GM18873 (cell line): ENCODE results near the gene NAXE.
A peak's percentile ranks its signal among the peaks of the same experiment; 100 is the strongest.
"Not testable (repeated sequence)": the region's sequence is repeated elsewhere in the genome, so short reads cannot be mapped to it uniquely, and the experiment has no call there.

ENCODE experiments used
- ATAC-seq: cut with Tn5 transposase; IDR thresholded peaks from one replicate; pipeline ENCODE4 v1.9.1; 2021; ENCODE audit warnings: mild to moderate bottlenecking, moderate library complexity, moderate number of reproducible peaks; ENCODE audit not compliant: unreplicated experiment, low FRiP score

The NAXE gene

DNA sequence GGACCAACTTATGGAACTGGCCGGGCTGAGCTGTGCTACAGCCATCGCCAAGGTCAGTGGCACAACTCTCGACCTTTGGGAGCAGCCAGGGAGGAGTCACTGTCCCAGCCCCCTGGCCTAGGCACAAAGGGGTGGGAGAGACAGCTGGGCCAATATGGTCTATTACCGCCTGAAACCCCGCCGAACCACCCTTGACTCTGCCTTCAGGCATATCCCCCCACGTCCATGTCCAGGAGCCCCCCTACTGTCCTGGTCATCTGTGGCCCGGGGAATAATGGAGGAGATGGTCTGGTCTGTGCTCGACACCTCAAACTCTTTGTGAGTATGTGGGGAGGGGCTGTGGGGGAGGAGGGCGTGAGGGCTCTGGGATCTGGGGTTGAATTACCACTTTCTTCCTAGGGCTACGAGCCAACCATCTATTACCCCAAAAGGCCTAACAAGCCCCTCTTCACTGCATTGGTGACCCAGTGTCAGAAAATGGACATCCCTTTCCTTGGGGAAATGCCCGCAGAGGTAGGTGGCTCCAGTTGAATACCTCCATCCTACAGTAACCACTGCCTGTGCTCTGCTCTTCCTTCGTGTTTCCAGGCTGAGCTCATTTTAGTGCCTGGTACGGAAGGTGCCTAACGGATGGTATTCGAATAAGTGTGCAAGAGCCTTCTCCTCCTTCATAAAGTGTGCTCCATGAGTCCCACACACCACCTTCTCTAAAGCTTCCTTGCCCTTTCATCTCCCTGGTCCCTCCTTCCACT lies 758 bp downstream of the NAXE start:
- no peak for ATAC-seq

DNA sequence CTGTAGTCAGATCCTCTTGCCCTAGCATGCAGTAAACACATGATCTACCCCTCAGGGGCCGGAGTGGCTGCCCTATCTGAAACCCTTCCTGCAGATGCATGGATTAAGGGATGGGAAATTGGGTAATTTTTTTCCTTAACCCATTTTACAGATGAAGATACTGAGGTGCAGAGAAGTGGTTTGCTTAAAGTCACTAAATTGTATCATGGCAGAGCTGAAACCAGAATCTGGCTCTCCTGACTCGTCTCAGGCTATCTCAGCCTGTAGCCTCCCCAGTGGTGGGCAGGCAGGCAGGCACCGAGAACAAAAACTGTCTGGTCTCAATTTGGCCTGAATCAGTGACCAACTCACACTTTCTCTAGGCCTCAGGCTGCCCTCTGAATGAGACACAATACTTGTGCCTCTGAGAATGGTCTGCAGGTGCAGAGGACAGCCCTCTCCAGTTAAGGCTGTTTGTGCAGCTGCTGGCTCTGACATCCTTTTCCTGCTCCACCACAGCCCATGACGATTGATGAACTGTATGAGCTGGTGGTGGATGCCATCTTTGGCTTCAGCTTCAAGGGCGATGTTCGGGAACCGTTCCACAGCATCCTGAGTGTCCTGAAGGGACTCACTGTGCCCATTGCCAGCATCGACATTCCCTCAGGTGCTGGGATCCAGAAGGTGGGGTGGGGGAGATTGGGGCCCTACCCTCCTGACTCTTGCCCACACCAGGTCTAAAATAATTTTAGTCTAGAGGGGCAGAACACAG lies 1.5 kb downstream of the NAXE start:
- no peak for ATAC-seq

- ATAC-seq, result no peak
Measured at GRCh38 chr1:156593661-156593989, 2.0 kb downstream of the NAXE start.

DNA sequence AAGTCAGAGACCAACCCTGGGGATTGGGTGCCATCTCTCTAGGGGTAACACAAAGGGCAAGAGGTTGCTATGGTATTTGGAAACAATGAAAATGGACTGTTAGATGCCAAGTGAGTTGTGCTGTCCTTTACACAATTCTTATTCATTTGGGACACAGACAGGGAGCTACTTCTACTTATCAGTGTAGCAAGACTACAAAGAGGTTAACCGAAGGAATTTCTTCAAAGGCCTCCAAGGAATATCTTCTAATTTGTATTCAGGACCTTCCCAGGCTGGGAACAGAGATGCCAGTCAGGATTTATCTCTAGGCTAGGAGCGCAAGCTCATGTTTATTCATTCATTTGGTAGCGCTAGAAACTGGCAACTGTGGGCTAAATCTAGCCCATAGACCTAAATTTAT lies 2.6 kb downstream of the NAXE start:
- ATAC-seq, result no peak

- ATAC-seq, result no peak
Measured at GRCh38 chr1:156595016-156595415, 3.4 kb downstream of the NAXE start.

- ATAC-seq, result no peak
Measured at GRCh38 chr1:156596426-156596825, 4.8 kb downstream of the NAXE start.

DNA sequence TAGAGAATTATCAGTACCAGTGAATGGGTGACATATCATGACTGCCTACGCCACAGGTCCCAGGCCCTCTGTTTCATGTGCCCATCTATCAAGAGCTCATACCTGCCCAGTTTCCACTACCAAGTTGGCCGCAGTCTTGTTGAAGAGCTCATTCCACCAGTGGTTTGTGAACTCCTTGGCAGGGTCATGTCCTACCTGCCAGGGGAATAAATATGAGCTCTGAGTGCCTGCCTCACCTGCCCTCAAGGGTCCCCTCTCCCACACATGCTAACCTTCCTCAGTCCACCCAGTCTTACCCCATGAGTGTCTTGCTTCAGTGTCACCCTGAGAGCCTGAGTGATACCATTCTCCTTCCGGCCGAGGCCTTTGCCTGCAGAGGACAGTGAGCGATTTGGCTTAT lies 6.5 kb downstream of the NAXE start:
- no peak for ATAC-seq

- no peak for ATAC-seq
Measured at GRCh38 chr1:156598731-156599432, 7.3 kb downstream of the NAXE start.

DNA sequence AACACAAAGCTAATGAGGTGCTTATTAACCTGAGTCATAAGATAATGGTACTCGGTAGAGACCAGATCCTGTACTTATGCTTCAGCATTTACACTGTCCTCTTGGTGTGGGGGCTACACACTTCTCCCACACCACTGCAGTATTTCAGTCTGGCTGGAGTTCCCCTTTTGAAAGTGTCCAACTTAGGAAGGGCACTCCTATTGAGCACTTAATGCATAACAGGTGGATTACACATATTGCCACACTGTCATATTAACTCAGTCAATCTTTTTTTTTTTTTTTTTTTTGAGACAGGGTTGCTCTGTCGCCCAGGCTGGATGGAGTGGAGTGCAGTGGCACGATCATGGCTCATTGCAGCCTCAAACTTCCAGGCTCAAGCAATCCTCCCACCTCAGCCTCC lies 8.2 kb downstream of the NAXE start:
- ATAC-seq, result no peak

GRCh38 chr1:156600733-156601121 lies 9.2 kb downstream of the NAXE start:
- no peak for ATAC-seq

DNA sequence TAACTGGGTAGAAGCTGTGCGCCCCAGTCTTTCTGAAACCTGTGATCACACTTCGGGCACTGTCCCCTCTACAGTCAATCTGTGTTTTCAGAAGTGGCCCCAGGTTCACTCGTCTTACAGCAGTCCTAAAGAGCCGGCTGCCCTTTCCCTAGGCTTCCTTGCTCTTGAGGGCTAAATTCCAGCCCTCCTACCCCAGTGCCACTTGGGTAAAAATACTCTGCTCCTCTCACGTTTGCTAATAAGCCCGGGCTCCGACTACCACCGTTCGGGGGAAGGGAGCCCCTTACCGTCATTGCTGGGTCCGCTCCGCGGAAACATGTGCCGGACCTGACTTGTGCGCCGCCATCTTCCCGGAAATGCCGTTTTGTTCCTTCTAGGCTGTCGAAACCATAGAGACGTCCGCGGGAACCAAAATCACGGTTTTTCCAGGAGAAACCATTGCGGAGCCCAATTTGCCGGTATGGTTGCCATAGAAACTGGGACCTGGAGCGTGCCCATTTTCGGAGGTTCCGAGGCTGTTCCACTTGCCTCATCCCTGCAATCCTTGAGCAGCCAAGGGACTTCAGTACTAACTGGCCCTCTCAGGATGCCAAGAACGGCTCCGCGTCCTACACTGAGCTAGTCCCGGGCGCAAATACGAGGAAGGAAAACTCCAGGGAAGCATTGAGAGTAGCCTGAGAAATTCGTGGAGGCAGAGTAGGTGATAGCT lies 9.7 kb downstream of the NAXE start, which contains the start of gene GPATCH4:
Gene GPATCH4 (minus strand): TSS at position 358 of the 709 bp plus-strand sequence.
- no peak for ATAC-seq

DNA sequence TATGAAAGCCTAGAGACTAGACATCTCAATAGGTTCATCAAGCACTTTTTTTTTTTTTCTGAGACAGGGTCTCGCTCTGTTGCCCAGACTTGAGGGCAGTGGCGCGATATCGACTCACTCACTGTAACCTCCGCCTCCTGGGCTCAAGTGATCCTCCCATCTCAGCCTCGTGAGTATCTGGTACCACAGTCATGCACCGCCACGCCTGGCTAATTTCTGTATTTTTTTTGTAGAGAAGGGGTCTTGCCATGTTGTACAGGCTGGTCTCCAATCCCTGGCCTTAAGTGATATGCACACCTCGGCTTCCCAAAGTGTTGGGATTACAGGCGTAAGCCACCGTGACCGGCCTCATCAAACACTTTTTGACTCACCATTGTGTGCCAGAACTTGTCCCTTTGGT lies 10.3 kb downstream of the NAXE start:
- ATAC-seq, result no peak

- no peak for ATAC-seq
Measured at GRCh38 chr1:156602557-156602993, 11.0 kb downstream of the NAXE start.

DNA sequence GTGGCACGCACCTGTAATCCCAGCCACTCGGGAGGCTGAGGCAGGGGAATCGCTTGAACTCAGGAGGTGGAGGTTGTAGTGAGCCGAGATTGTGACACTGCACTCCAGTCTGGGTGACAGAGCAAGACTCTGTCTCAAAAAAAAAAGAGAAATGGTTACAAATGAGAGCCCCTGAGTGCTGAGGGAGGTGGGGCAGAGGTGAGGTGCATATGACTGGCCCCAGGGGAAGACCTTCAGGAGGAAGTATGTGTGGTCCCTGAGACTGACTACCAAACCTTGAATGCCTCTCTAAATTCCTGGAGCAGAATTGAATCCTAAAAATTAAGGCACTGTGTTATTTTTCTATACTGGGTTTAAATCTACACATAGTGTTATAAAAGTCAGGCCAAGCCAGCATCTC lies 15.8 kb downstream of the NAXE start:
- ATAC-seq, result not testable (repeated sequence)

DNA sequence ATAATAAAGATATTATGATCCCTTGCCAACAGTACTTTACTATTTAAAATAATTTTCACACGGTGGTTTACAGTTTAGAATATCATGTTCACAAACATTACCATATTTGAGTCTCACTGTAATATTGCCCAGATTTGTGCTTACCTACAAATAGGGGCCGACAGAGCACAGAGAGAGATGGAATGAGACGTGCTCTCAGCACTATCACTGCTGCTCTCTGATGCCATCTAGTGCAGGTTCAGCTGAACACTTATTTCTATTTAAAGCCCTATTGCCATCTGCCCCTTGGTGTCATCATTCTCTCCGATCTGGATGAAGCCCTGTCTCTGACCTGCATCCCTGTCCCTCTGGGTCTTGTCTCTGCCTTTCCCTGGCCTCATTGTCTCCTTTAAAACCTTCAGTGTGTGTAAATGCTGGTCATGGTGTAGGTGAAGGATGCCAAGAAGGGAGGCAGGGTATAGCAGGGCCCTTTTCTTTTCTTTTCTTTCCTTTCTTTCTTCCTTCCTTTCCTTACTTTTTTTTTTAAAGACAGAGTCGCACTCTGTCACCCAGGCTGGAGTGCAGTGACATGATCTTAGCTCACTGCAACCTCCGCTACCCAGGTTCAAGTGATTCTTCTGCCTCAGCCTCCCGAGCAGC lies 16.6 kb downstream of the NAXE start:
- ATAC-seq, result peak; percentile 59

- no peak for ATAC-seq
Measured at GRCh38 chr1:156608981-156609380, 17.4 kb downstream of the NAXE start.

- ATAC-seq, result not testable (repeated sequence)
Measured at GRCh38 chr1:156610072-156610471, 18.5 kb downstream of the NAXE start.

- no peak for ATAC-seq
Measured at GRCh38 chr1:156612666-156613065, 21.1 kb downstream of the NAXE start.

DNA sequence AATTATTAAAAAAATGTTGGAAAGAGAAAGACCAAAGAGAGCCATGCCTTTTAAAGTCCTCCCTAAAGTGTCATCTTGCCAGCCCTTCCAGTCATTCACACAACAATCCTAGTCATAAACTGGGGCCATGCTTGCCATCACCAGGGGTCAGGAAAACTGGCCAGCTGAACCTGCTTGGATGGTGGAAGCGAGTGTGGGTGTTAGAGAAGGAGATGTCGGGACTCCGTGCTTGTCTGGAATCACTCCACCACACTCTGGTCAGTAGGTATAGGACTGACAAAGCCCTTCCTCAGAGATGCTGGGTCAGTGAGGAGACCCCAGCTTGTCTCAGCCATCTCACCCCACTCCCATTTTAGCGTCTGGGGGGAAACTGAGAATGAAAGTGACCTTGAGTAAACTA lies 24.4 kb downstream of the NAXE start:
- ATAC-seq, result no peak

- ATAC-seq, result no peak
Measured at GRCh38 chr1:156616463-156616862, 24.9 kb downstream of the NAXE start.
